ENCODE measurements around the gene SFSWAP.
"Not testable (repeated sequence)": the region's sequence is repeated elsewhere in the genome, so short reads cannot be mapped to it uniquely, and the experiment has no call there.

The SFSWAP gene

GRCh38 chr12:131809476-131810254, 98.8 kb downstream of the SFSWAP start:
- not testable (repeated sequence) for H3K9ac ChIP-seq (ENCODE audit: low read length); H3K4me3 ChIP-seq (ENCODE audit: low read depth in 1 of 2, low read length in 2 of 2)

DNA sequence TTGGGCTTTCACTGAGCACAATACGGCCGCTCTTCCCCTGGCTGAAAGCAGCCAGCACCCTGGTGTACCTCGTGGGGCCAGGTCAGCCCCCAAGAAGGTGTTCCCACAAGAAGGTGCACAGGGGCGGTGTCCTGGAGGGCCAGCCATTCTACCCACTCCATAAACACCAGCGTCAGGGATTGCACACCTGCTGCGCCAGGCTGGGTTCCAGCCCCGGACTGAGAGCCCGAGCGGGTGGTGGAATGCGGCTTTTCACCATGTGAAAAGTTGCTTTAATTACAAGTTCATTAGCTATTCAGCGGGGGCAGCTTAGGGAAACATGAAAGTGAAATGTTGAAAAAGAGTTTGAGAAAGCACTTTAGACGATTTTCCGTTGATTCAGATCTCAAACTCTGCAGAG, 99.8 kb downstream of the SFSWAP start:
- Histone ChIP-seq H3K4me1 (ENCODE audit: insufficient read depth, low read length) (no peaks in the 10 kb centered on the region), H3K4me3 (ENCODE audit: low read depth in 1 of 2, low read length in 2 of 2) (no peak overlapping the region), H3K27ac (ENCODE audit: low read depth, low read length) (no peak overlapping the region), H3K27me3 (ENCODE audit: control insufficient read depth in 1 of 2, insufficient read depth in 2 of 2, low read length in 2 of 2) (no peaks in the 10 kb centered on the region), H3K36me3 (ENCODE audit: insufficient read depth, low read length) (no peaks in the 10 kb centered on the region), H3K9me3 (ENCODE audit: low read length) (no peaks in the 10 kb centered on the region), H3K9ac (ENCODE audit: low read length) (no peak overlapping the region)

More at GRCh38 chr12:131809476-131810254, 98.8 kb downstream of the SFSWAP start:
- not testable (repeated sequence) for H3K36me3 ChIP-seq (ENCODE audit: insufficient read depth, low read length); H3K27me3 ChIP-seq (ENCODE audit: control insufficient read depth in 1 of 2, insufficient read depth in 2 of 2, low read length in 2 of 2); H3K4me1 ChIP-seq (ENCODE audit: insufficient read depth, low read length); H3K9me3 ChIP-seq (ENCODE audit: low read length); H3K27ac ChIP-seq (ENCODE audit: low read depth, low read length)

DNA sequence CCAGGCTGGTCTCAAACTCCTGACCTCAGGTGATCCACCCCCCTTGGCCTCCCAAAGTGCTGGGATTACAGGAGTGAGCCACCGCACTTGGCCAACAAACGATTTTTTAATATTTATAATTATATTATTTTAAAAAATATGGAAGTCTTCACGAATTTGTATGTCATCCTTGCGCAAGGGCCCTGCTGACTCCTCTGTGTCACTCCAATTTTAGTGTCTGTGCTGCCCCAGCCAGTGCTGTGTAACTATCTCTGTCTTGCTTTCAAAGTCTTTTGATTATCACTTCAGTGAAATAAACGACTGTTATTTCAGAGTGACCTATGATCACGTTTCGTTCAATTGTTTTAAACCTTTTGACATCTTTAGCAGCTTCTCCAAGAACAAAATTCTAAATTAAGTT, 104.2 kb downstream of the SFSWAP start:
- H3K4me3 ChIP-seq (ENCODE audit: low read depth in 1 of 2, low read length in 2 of 2) = no peak overlapping the region
- H3K4me1 ChIP-seq (ENCODE audit: insufficient read depth, low read length) = no peaks in the 10 kb centered on the region
- H3K9ac ChIP-seq (ENCODE audit: low read length) = no peak overlapping the region
- H3K36me3 ChIP-seq (ENCODE audit: insufficient read depth, low read length) = no peaks in the 10 kb centered on the region
- H3K27ac ChIP-seq (ENCODE audit: low read depth, low read length) = no peak overlapping the region
- H3K9me3 ChIP-seq (ENCODE audit: low read length) = no peaks in the 10 kb centered on the region
- no peaks in the 10 kb centered on the region for H3K27me3 ChIP-seq (ENCODE audit: control insufficient read depth in 1 of 2, insufficient read depth in 2 of 2, low read length in 2 of 2)

- Histone ChIP-seq H3K27me3 (ENCODE audit: control insufficient read depth in 1 of 2, insufficient read depth in 2 of 2, low read length in 2 of 2) (no peaks in the 10 kb centered on the region), H3K27ac (ENCODE audit: low read depth, low read length) (no peak overlapping the region), H3K36me3 (ENCODE audit: insufficient read depth, low read length) (no peaks in the 10 kb centered on the region), H3K4me1 (ENCODE audit: insufficient read depth, low read length) (no peaks in the 10 kb centered on the region), H3K9me3 (ENCODE audit: low read length) (no peaks in the 10 kb centered on the region), H3K4me3 (ENCODE audit: low read depth in 1 of 2, low read length in 2 of 2) (no peak overlapping the region), H3K9ac (ENCODE audit: low read length) (no peak overlapping the region)
Observed at GRCh38 chr12:131816495-131816894, 105.6 kb downstream of the SFSWAP start.

GRCh38 chr12:131817241-131817640, 106.4 kb downstream of the SFSWAP start:
- no peak overlapping the region for H3K27ac ChIP-seq (ENCODE audit: low read depth, low read length)
- no peaks in the 10 kb centered on the region for H3K4me1 ChIP-seq (ENCODE audit: insufficient read depth, low read length)
- no peak overlapping the region for H3K4me3 ChIP-seq (ENCODE audit: low read depth in 1 of 2, low read length in 2 of 2)
- no peaks in the 10 kb centered on the region for H3K36me3 ChIP-seq (ENCODE audit: insufficient read depth, low read length)
- H3K9ac ChIP-seq (ENCODE audit: low read length) = no peak overlapping the region
- no peaks in the 10 kb centered on the region for H3K27me3 ChIP-seq (ENCODE audit: control insufficient read depth in 1 of 2, insufficient read depth in 2 of 2, low read length in 2 of 2)
- H3K9me3 ChIP-seq (ENCODE audit: low read length) = no peaks in the 10 kb centered on the region

DNA sequence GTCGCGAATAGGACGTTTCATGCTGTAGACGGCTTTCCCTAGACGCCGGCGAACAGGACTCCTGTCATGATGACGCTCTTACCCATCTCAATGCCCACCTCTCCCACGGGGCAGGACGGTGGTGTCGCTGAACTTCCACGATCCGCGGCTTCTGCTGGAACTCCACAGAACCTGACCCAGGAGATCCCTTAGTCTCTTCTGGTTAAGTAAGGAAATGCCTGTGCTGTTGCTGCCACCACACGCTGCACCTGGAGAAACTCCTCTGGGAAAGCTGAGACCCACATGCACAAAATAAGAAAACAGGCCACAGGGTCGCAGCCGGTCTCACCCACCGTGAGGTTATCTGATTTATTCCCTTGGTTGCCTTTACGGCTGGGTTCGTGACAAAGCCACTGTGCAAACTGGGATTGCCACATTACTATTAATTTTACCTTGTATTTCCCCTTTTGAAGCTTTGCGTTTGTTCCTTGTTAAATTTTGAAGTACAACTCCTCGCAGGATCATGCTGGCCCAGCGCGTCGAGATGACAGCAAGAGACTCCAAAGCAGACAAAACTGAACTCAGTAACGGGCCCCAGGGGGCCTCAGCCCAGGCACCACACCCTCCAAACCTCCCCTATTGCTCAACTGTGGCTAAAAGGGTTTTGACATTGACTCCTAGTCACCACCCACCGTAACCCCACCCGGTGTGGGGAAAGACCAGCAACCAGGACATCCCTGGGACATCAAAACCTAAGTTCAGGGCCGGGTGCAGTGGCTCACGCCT, 108.1 kb downstream of the SFSWAP start:
- no peaks in the 10 kb centered on the region for H3K27me3 ChIP-seq (ENCODE audit: control insufficient read depth in 1 of 2, insufficient read depth in 2 of 2, low read length in 2 of 2)
- H3K27ac ChIP-seq (ENCODE audit: low read depth, low read length) = no peak overlapping the region
- no peaks in the 10 kb centered on the region for H3K36me3 ChIP-seq (ENCODE audit: insufficient read depth, low read length)
- no peak overlapping the region for H3K4me3 ChIP-seq (ENCODE audit: low read depth in 1 of 2, low read length in 2 of 2)
- no peaks in the 10 kb centered on the region for H3K9me3 ChIP-seq (ENCODE audit: low read length)
- no peak overlapping the region for H3K9ac ChIP-seq (ENCODE audit: low read length)
- H3K4me1 ChIP-seq (ENCODE audit: insufficient read depth, low read length) = no peaks in the 10 kb centered on the region

DNA sequence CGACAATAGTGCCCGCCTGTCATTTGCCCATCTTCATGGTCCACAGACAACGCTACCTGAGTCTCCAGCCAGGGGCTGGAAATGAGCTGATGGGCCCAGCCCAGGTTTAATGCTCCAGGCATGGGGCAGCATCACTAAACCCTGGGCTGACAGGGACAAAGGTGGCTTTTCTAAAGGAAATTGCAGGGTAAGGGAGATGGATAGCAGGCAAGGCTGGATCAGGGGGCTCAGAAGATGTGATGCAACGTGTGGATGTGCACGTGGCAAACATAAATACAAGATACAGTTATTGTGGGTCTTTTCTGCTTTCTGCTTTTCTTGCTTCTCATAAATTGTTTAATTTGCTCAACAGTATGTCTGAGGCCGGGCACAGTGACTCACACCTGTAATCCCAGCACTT, 113.6 kb downstream of the SFSWAP start:
- H3K9me3 ChIP-seq (ENCODE audit: low read length) = no peaks in the 10 kb centered on the region
- H3K4me1 ChIP-seq (ENCODE audit: insufficient read depth, low read length) = peaks cover 5% of the 10 kb centered on the region
- peaks cover 3 to 13% of the 10 kb centered on the region in 2 donors for H3K27me3 ChIP-seq (ENCODE audit: control insufficient read depth in 1 of 2, insufficient read depth in 2 of 2, low read length in 2 of 2)
- H3K9ac ChIP-seq (ENCODE audit: low read length) = no peak overlapping the region
- no peak overlapping the region for H3K4me3 ChIP-seq (ENCODE audit: low read depth in 1 of 2, low read length in 2 of 2)
- H3K36me3 ChIP-seq (ENCODE audit: insufficient read depth, low read length) = no peaks in the 10 kb centered on the region
- H3K27ac ChIP-seq (ENCODE audit: low read depth, low read length) = no peak overlapping the region

DNA sequence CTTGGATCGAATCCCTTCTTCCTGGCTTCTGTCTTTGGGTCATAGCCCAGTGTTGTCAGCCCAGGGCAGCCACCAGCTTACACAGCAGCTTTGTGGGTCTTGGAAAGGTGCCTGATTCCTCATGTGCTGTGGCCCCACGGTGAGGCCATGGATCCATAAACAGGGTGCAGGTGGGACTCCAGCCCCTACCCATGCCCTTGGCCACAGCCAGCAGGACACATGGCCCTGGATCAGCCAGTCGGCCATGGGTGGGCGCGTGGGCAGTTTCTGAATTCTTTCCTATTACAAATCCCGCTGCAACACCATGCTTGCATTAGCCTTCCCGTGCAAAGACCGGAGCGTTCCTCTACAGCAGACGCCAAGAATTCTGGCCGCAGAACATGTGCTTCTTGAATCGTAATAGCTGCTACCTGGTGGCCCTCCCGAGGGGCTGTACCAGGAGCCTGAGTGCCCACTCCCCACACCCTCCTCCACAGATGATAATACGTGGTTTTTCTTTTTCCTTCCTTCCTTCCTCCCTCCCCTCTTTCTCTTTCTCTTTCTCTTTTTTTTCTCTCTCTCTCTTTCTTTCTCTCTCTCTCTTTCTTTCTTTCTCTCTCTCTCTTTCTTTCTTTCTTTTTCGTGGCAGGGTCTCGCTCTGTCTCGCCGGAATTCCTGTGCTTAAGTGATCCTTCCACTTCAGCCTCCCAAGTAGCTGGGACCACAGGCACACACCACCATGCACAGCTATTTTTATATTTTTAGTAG, 114.4 kb downstream of the SFSWAP start:
- no peaks in the 10 kb centered on the region for H3K9me3 ChIP-seq (ENCODE audit: low read length)
- no peak overlapping the region for H3K27ac ChIP-seq (ENCODE audit: low read depth, low read length)
- H3K9ac ChIP-seq (ENCODE audit: low read length) = no peak overlapping the region
- H3K27me3 ChIP-seq (ENCODE audit: control insufficient read depth in 1 of 2, insufficient read depth in 2 of 2, low read length in 2 of 2) = peaks cover 3 to 21% of the 10 kb centered on the region in 2 donors
- peaks cover 9% of the 10 kb centered on the region for H3K4me1 ChIP-seq (ENCODE audit: insufficient read depth, low read length)
- H3K4me3 ChIP-seq (ENCODE audit: low read depth in 1 of 2, low read length in 2 of 2) = no peak overlapping the region
- no peaks in the 10 kb centered on the region for H3K36me3 ChIP-seq (ENCODE audit: insufficient read depth, low read length)

DNA sequence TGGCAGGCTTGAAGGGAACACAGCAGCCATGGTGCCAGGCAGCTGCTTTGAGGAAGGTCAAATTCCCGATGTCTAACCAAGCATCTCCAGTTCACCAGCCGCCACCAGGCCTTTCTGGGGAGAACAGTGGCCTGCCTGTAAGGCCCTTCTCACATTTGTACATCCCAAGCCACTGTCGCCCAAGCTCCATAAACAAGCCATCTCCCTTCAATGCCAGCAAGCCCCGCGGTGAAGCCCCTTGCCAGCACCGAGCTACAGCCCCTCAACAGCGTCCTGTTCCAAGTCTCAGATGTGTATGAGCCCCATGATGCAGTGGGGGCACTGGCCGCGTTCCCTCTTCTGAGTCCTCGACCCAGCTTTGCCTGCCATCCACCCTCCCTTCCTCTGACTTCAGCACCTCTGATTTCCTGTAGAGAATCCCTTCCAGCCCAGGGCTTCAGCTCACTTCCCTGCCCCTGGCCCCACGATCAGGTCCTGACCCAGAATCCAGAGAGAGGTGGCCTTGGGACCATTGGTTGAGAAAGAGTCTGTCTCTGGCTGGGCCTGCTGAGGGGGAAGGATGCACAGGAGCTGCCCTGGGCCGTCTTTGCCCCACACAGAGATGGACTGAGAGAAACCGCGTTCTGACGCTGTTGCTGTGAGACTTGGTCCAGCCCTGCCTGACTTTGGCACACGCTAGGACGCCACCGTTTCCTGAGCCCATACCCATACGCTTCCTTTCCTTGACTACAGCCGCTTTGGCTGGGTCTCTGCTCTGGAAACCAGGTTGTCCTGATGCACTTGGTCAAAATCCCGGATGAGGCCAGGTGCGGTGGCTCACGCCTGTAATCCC, 115.4 kb downstream of the SFSWAP start:
- no peaks in the 10 kb centered on the region for H3K36me3 ChIP-seq (ENCODE audit: insufficient read depth, low read length)
- peaks cover 12% of the 10 kb centered on the region for H3K4me1 ChIP-seq (ENCODE audit: insufficient read depth, low read length)
- H3K9me3 ChIP-seq (ENCODE audit: low read length) = no peaks in the 10 kb centered on the region
- no peak overlapping the region for H3K9ac ChIP-seq (ENCODE audit: low read length)
- no peak overlapping the region for H3K4me3 ChIP-seq (ENCODE audit: low read depth in 1 of 2, low read length in 2 of 2)
- H3K27ac ChIP-seq (ENCODE audit: low read depth, low read length) = no peak overlapping the region
- peaks cover 3 to 28% of the 10 kb centered on the region in 2 donors for H3K27me3 ChIP-seq (ENCODE audit: control insufficient read depth in 1 of 2, insufficient read depth in 2 of 2, low read length in 2 of 2)

- H3K27me3 ChIP-seq (ENCODE audit: control insufficient read depth in 1 of 2, insufficient read depth in 2 of 2, low read length in 2 of 2) = peaks cover 7 to 39% of the 10 kb centered on the region in 2 donors
Observed at GRCh38 chr12:131827961-131828534, 117.2 kb downstream of the SFSWAP start, which contains the start of gene MMP17. Gene MMP17, plus strand, starts transcription at chr12:131828393. Its CDS starts 102 bp downstream, at chr12:131828495.

More at GRCh38 chr12:131827961-131828534, 117.2 kb downstream of the SFSWAP start, which contains the start of gene MMP17:
- Histone ChIP-seq H3K9me3 (ENCODE audit: low read length) (no peaks in the 10 kb centered on the region), H3K27ac (ENCODE audit: low read depth, low read length) (no peak within 1 kb of the TSS), H3K9ac (ENCODE audit: low read length) (no peak within 1 kb of the TSS), H3K4me3 (ENCODE audit: low read depth in 1 of 2, low read length in 2 of 2) (peak within 1 kb of the TSS; percentile 31 to 41), H3K4me1 (ENCODE audit: insufficient read depth, low read length) (peaks cover 18% of the 10 kb centered on the region), H3K36me3 (ENCODE audit: insufficient read depth, low read length) (no peaks in the 10 kb centered on the region)
